ENCODE measurements around the gene PTPRC.

PTPRC gene

DNA sequence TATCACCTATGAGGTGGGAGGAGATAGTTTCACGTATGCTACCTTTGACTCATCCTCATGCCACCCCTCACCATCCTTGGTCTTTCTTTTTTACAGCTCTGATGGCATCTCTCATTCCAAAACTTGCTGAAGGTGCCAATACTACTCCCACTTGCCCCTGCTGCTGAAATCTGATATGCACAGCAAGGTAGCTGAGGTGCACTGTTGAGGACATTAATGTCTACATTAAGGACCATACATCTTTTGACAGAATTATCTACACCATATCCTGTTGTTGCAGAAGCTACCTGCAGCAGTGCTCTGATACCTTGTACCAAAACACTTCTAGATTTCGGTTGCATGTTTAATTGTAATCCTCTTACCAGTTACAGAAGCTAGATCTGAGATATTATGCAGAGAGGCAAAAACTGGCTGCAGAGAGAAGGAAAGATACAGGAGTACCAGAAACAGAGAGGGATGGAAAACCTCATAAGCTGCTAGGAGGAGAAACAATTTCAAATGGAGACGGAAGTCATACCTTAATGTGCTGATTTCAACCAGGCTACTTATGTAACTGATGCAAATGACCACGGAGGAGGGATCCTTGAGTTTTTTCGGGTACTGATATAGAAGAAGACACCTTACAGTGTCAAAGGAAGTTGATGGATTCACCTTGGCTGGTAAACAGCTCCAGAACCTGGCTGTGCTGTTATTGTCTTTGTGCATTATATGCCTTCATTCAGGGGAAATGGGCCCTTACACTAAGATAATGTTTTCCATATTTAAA is 19.3 kb upstream of the PTPRC start:
- POLR2A ChIA-PET, result interaction anchor here (0.5 kb wide), 1 partner anchor 96 kb away, joined by 3 read pairs; no protein-coding TSS in a partner anchor
- no peak overlapping the region for H3K4me3 ChIP-seq (ENCODE audit: control insufficient read depth in 1 of 7, extremely low read depth in 1 of 7, insufficient read depth in 4 of 7, low read depth in 2 of 7, low read length in 6 of 7)
- no peaks in the 10 kb centered on the region for H3K9me3 ChIP-seq (ENCODE audit: control extremely low read depth in 1 of 5, control insufficient read depth in 4 of 5, insufficient read depth in 2 of 5, low read depth in 1 of 5, low read length in 4 of 5)

DNA sequence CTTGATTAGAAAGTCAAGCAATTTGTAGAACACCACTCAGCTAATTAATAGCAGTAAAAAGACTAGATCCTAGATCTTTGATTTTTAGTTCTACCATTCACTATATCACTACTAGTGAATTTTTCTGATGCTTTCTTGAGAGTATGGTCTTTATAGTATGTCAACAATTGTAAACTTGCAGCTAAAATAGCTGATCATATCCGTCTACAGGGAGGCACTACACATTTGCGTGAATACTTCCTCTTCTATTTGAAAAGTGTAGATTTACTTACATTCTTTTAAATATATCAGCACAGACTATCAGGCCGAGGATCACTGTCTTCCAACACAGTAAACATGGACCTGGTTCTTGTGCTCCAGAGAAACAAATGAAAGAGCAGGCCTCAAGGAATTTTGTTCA is 18.6 kb upstream of the PTPRC start:
- Histone ChIP-seq H3K36me3 (ENCODE audit: control insufficient read depth in 4 of 4, insufficient read depth in 4 of 4, low read length in 3 of 4) (no peaks in the 10 kb centered on the region), H3K4me1 (ENCODE audit: control extremely low read depth in 1 of 4, control insufficient read depth in 4 of 4, insufficient read depth in 4 of 4, low read length in 3 of 4) (peaks cover 30 to 43% (median 38%) of the 10 kb centered on the region in 4 experiments), H3K9me3 (ENCODE audit: control extremely low read depth in 1 of 5, control insufficient read depth in 4 of 5, insufficient read depth in 2 of 5, low read depth in 1 of 5, low read length in 4 of 5) (no peaks in the 10 kb centered on the region), H3K27ac (ENCODE audit: insufficient read depth in 1 of 2, low read depth in 1 of 2, low read length in 2 of 2, poor library complexity in 1 of 2, severe bottlenecking in 2 of 2) (peak overlapping the region in 1 of 2 experiments; percentile 59), H3K27me3 (replicated peaks in 2 of 5; ENCODE audit: control insufficient read depth in 4 of 5, insufficient read depth in 5 of 5, low read length in 4 of 5) (no peaks in the 10 kb centered on the region), H3K4me3 (ENCODE audit: control insufficient read depth in 1 of 7, extremely low read depth in 1 of 7, insufficient read depth in 4 of 7, low read depth in 2 of 7, low read length in 6 of 7) (peak overlapping the region in 1 of 7 experiments; percentile 43)
- peak in 2 of 3 donors; percentile 47 to 62 for DNase-seq
- POLR2A ChIA-PET, result interaction anchor here (1.1 kb wide), 1 partner anchor 16 kb away, joined by 3 read pairs; no protein-coding TSS in a partner anchor
- CTCF ChIA-PET, result interaction anchor here (1.1 to 4.8 kb wide), 7 partner anchors 12 to 153 kb away, joined by 3 to 34 read pairs (median 5); no protein-coding TSS in a partner anchor
- WGBS (ENCODE audit: insufficient coverage), result 0% methylated on average over 1 of the region's 3 CpGs

More for the DNA sequence above, 19.3 kb upstream of the PTPRC start:
- Histone ChIP-seq H3K36me3 (ENCODE audit: control insufficient read depth in 4 of 4, insufficient read depth in 4 of 4, low read length in 3 of 4) (no peaks in the 10 kb centered on the region), H3K27me3 (replicated peaks in 2 of 5; ENCODE audit: control insufficient read depth in 4 of 5, insufficient read depth in 5 of 5, low read length in 4 of 5) (no peaks in the 10 kb centered on the region), H3K4me1 (ENCODE audit: control extremely low read depth in 1 of 4, control insufficient read depth in 4 of 4, insufficient read depth in 4 of 4, low read length in 3 of 4) (peaks cover 33 to 47% (median 38%) of the 10 kb centered on the region in 4 experiments), H3K27ac (ENCODE audit: insufficient read depth in 1 of 2, low read depth in 1 of 2, low read length in 2 of 2, poor library complexity in 1 of 2, severe bottlenecking in 2 of 2) (no peak overlapping the region)
- 97% methylated on average over 3 of the region's 5 CpGs for WGBS (ENCODE audit: insufficient coverage)
- DNase-seq, result no peak
- CTCF ChIA-PET, result interaction anchor here (1.1 to 4.8 kb wide), 5 partner anchors 11 to 152 kb away, joined by 3 to 34 read pairs (median 5); no protein-coding TSS in a partner anchor

DNA sequence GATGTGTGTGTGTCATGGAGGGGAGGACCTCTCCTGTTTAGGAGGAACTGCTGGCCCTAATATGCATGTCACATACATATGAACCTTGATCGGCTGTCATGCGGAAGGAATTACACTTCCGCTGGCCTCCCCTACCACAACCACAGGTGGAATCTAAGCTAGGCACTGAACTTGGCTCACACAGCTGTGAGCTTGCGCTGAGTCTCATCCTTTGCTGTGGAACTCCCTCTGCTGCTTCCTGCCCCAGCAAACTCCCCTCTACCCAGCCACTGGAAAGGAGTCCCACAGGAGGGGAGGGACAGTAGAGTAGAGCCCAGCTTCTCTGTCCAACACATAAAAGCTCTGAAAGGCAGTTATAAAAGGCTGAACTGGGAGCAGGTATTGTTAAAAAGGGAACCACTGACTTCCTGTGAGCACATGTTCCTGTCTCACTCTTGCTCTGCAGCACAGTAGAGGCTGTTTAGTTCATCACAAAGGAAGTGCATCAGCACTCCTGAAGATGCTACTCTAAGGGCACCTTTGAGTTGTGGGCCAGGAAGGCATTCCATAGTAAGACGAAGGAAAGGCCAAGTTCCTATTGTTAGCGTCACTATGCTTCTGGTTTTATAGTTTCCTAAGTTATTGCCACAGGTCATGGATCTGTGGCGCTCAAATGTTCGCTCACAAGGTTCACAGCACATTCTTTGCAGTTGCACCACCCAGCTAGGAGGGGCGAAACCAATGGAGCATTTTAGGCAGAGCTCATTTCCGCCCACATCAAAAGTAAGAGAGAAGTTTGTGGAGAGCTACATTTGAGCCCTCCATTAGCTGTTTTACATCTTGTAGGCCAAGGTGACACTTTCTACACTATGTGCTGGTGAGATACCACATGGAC is 17.7 kb upstream of the PTPRC start:
- H3K9me3 ChIP-seq (ENCODE audit: control extremely low read depth in 1 of 5, control insufficient read depth in 4 of 5, insufficient read depth in 2 of 5, low read depth in 1 of 5, low read length in 4 of 5), result no peaks in the 10 kb centered on the region
- ChIA-PET CTCF (interaction anchor here (1.0 to 4.8 kb wide), 11 partner anchors 8 to 64 kb away, joined by 3 to 34 read pairs (median 5); partner anchors contain the start of gene PTPRC), POLR2A (interaction anchor here (1.1 to 1.4 kb wide), 3 partner anchors 15 to 62 kb away, joined by 3 to 4 read pairs (median 3); no protein-coding TSS in a partner anchor)
- no peaks in the 10 kb centered on the region for H3K36me3 ChIP-seq (ENCODE audit: control insufficient read depth in 4 of 4, insufficient read depth in 4 of 4, low read length in 3 of 4)
- peaks cover 30 to 43% (median 38%) of the 10 kb centered on the region in 4 experiments for H3K4me1 ChIP-seq (ENCODE audit: control extremely low read depth in 1 of 4, control insufficient read depth in 4 of 4, insufficient read depth in 4 of 4, low read length in 3 of 4)
- DNase-seq, result peak; percentile 72 to 95 (median 92)
- 63% methylated on average over 7 of the region's 10 CpGs for WGBS (ENCODE audit: insufficient coverage)
- H3K4me3 ChIP-seq (ENCODE audit: control insufficient read depth in 1 of 7, extremely low read depth in 1 of 7, insufficient read depth in 4 of 7, low read depth in 2 of 7, low read length in 6 of 7), result peak overlapping the region in 3 of 7 experiments; percentile 1 to 43 (median 33)
- peak overlapping the region; percentile 12 to 59 for H3K27ac ChIP-seq (ENCODE audit: insufficient read depth in 1 of 2, low read depth in 1 of 2, low read length in 2 of 2, poor library complexity in 1 of 2, severe bottlenecking in 2 of 2)
- no peaks in the 10 kb centered on the region for H3K27me3 ChIP-seq (replicated peaks in 2 of 5; ENCODE audit: control insufficient read depth in 4 of 5, insufficient read depth in 5 of 5, low read length in 4 of 5)

DNA sequence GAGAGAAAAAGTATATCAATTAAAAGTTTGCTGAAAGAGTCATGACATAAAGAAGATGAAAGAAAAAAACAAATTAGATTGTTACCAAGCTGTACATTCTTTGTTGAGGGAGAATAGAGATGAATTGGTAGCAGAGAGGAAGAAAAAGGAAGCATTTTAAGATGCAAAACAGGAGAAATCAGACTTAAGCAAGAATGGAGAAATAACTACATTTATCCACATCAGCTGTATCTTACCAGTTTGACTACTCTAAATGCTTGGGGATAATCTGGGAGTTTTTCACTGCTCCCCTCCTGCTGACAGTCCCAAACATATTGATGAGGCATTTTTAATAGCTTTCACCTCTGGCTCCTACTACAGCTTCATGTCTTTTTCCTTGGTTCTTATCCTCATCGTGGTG is 16.8 kb upstream of the PTPRC start:
- POLR2A ChIA-PET, result interaction anchor here (0.7 to 1.4 kb wide), 2 partner anchors 61 to 92 kb away, joined by 3 read pairs; no protein-coding TSS in a partner anchor
- WGBS (ENCODE audit: insufficient coverage), result no CpG with 5 or more reads among the region's 1 CpG
- Histone ChIP-seq H3K4me3 (ENCODE audit: control insufficient read depth in 1 of 7, extremely low read depth in 1 of 7, insufficient read depth in 4 of 7, low read depth in 2 of 7, low read length in 6 of 7) (no peak overlapping the region), H3K36me3 (ENCODE audit: control insufficient read depth in 4 of 4, insufficient read depth in 4 of 4, low read length in 3 of 4) (no peaks in the 10 kb centered on the region), H3K4me1 (ENCODE audit: control extremely low read depth in 1 of 4, control insufficient read depth in 4 of 4, insufficient read depth in 4 of 4, low read length in 3 of 4) (peaks cover 30 to 43% (median 38%) of the 10 kb centered on the region in 4 experiments), H3K9me3 (ENCODE audit: control extremely low read depth in 1 of 5, control insufficient read depth in 4 of 5, insufficient read depth in 2 of 5, low read depth in 1 of 5, low read length in 4 of 5) (no peaks in the 10 kb centered on the region), H3K27me3 (replicated peaks in 2 of 5; ENCODE audit: control insufficient read depth in 4 of 5, insufficient read depth in 5 of 5, low read length in 4 of 5) (no peaks in the 10 kb centered on the region), H3K27ac (ENCODE audit: insufficient read depth in 1 of 2, low read depth in 1 of 2, low read length in 2 of 2, poor library complexity in 1 of 2, severe bottlenecking in 2 of 2) (no peak overlapping the region)
- CTCF ChIA-PET, result interaction anchor here (1.0 to 4.8 kb wide), 10 partner anchors 9 to 59 kb away, joined by 3 to 34 read pairs (median 4); partner anchors contain the start of gene PTPRC
- DNase-seq, result no peak

DNA sequence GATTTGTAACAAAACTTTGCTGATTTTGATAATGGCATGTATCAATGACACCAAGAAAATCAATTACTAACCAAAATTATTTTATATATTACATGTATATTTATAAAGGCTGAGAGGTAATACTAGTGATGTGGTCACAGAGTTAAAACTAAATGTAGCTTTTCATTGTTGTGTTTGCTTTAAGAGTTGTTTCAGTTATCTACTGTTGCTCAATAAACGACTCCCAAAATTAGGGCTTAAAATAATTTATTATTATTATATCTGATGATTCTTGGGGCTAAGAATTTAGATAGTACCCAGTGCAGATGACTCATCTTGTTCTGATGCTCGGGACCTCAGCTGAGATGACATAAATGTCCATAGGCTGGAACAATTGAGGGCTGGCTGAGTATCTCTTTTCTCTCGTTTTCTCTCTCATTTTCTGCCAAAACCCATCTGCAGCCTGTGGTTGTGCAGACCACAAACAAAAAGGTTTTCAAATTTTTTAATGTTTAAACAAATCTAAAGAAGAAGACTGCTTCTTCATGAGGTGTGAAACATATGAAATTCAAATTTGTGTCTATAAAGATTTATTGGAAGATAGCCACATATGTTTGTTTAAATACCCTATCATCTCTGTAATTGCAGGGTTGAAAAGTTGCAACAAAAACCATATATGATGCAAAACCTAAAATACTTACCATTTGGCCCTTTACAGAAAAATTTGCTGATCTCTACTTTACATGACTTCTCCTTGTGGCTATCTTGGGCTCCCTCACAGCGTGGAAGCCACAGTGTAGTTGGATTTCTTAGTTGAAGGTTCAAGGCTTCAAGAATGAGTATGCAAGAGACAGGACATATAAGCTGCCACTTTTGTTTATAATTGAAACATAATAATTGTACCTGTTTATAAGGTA is 14.8 kb upstream of the PTPRC start:
- ChIA-PET CTCF (interaction anchor here (0.6 to 4.8 kb wide), 4 partner anchors 10 to 60 kb away, joined by 3 to 34 read pairs (median 6); no protein-coding TSS in a partner anchor), POLR2A (no interaction called here)
- Histone ChIP-seq H3K9me3 (ENCODE audit: control extremely low read depth in 1 of 5, control insufficient read depth in 4 of 5, insufficient read depth in 2 of 5, low read depth in 1 of 5, low read length in 4 of 5) (no peaks in the 10 kb centered on the region), H3K27ac (ENCODE audit: insufficient read depth in 1 of 2, low read depth in 1 of 2, low read length in 2 of 2, poor library complexity in 1 of 2, severe bottlenecking in 2 of 2) (no peak overlapping the region), H3K36me3 (ENCODE audit: control insufficient read depth in 4 of 4, insufficient read depth in 4 of 4, low read length in 3 of 4) (no peaks in the 10 kb centered on the region), H3K27me3 (replicated peaks in 2 of 5; ENCODE audit: control insufficient read depth in 4 of 5, insufficient read depth in 5 of 5, low read length in 4 of 5) (no peaks in the 10 kb centered on the region), H3K4me3 (ENCODE audit: control insufficient read depth in 1 of 7, extremely low read depth in 1 of 7, insufficient read depth in 4 of 7, low read depth in 2 of 7, low read length in 6 of 7) (no peak overlapping the region), H3K4me1 (ENCODE audit: control extremely low read depth in 1 of 4, control insufficient read depth in 4 of 4, insufficient read depth in 4 of 4, low read length in 3 of 4) (peaks cover 30 to 43% (median 41%) of the 10 kb centered on the region in 4 experiments)
- WGBS (ENCODE audit: insufficient coverage), result 83% methylated on average over 1 of the region's 4 CpGs
- peak in 1 of 3 donors; percentile 37 for DNase-seq

DNA sequence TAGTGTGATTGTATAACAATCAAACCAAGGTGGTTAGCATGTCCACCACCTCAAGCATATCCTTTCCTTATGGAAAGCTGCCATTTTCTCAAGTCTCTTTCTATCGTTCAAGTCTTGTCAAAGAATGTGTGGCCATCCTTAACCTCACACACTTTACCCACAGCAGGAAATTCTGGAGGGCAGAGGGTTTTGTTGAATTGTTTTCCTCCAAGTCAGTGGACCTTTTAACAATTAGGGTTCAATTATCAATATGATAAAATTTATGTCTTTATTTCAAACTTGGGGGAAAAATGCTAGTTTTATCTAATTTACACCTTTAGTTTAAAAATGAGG is 14.2 kb upstream of the PTPRC start:
- ChIA-PET POLR2A (no interaction called here), CTCF (interaction anchor here (0.6 to 2.1 kb wide), 4 partner anchors 9 to 60 kb away, joined by 3 to 8 read pairs (median 4); no protein-coding TSS in a partner anchor)
- Histone ChIP-seq H3K4me3 (ENCODE audit: control insufficient read depth in 1 of 7, extremely low read depth in 1 of 7, insufficient read depth in 4 of 7, low read depth in 2 of 7, low read length in 6 of 7) (no peak overlapping the region), H3K9me3 (ENCODE audit: control extremely low read depth in 1 of 5, control insufficient read depth in 4 of 5, insufficient read depth in 2 of 5, low read depth in 1 of 5, low read length in 4 of 5) (no peaks in the 10 kb centered on the region), H3K36me3 (ENCODE audit: control insufficient read depth in 4 of 4, insufficient read depth in 4 of 4, low read length in 3 of 4) (no peaks in the 10 kb centered on the region), H3K27ac (ENCODE audit: insufficient read depth in 1 of 2, low read depth in 1 of 2, low read length in 2 of 2, poor library complexity in 1 of 2, severe bottlenecking in 2 of 2) (no peak overlapping the region), H3K4me1 (ENCODE audit: control extremely low read depth in 1 of 4, control insufficient read depth in 4 of 4, insufficient read depth in 4 of 4, low read length in 3 of 4) (peaks cover 26 to 41% (median 39%) of the 10 kb centered on the region in 4 experiments), H3K27me3 (replicated peaks in 2 of 5; ENCODE audit: control insufficient read depth in 4 of 5, insufficient read depth in 5 of 5, low read length in 4 of 5) (no peaks in the 10 kb centered on the region)
- DNase-seq, result no peak
- WGBS (ENCODE audit: insufficient coverage), result no CpG with 5 or more reads among the region's 1 CpG

All from common myeloid progenitor, CD34-positive (primary cell).